Ovary (tissue), 9 donors: ENCODE results near the gene CAPZA2. TPM values are rescaled to one million over a fixed set of nuclear protein-coding genes. Genes with fewer than 3 reads are reported as not detected.

ENCODE experiments used
- DNase-seq, 5 donors: peaks; one replicate each; pipeline ENCODE4 v3.0.0-alpha.2; 2019 to 2020
- H3K27ac ChIP-seq, 2 donors: fragments of 200-600 bp; one replicate each; pipeline versions ENCODE4 v1.5.1 to v1.8.0; 2019 to 2022
- H3K27me3 ChIP-seq: fragments of 200-600 bp; one replicate; pipeline ENCODE4 v1.8.0; 2022
- H3K36me3 ChIP-seq: fragments of 200-600 bp; sonication (generic); one replicate; pipeline ENCODE4 v1.5.1; 2019
- H3K4me1 ChIP-seq: one replicate; pipeline ENCODE4 v1.8.1; 2013; ENCODE audit warnings: mild to moderate bottlenecking, moderate library complexity; ENCODE audit not compliant: insufficient read depth
- H3K4me3 ChIP-seq: fragments of 200-600 bp; sonication (generic); one replicate; pipeline ENCODE4 v1.5.1; 2017
- H3K9me3 ChIP-seq, 2 donors: fragments of 200-600 bp in 1 of 2; sonication (generic) in 1 of 2; one replicate each; pipeline versions ENCODE4 v1.5.1 to v1.8.1; 2013 to 2019; ENCODE audit warnings: mild to moderate bottlenecking in 1 of 2, moderate library complexity in 1 of 2
- EP300 ChIP-seq: sonication (generic); formaldehyde crosslinking; IDR thresholded peaks from one replicate; pipeline ENCODE4 v1.6.1; 2017; ENCODE audit warnings: antibody characterized with exemption
- POLR2A ChIP-seq: fragments of 450-650 bp; IDR thresholded peaks from one replicate; pipeline ENCODE4 v1.6.1; 2017; ENCODE audit warnings: antibody characterized with exemption, mild to moderate bottlenecking, moderate library complexity
- WGBS, 3 donors: extraction: QIAGEN DNeasy Blood & Tissue Kit in 1 of 3; methylation state at CpG; one replicate each; pipeline versions ENCODE4 v1.1.5 to v1.1.7; 2013 to 2017; 5-methylcytosine and 5-hydroxymethylcytosine counted together
- intact Hi-C, 4 donors: fragments of 100-400 bp; cut with DNase I; formaldehyde crosslinking; loops; one replicate each; pipeline versions ENCODE4 v1.11.0 to v1.15.1; 2022 to 2023
- polyA plus RNA-seq, 2 donors: library from polyadenylated mRNA; stranded (reverse); fragments of 200-250 nt in 1 of 2; fragments of 350-450 nt in 1 of 2; fragmentation: Illumina TruSeq in 1 of 2; extraction: RNeasy Lipid Tissue Mini Kit (QIAGEN cat#74804) in 1 of 2; gene quantifications; one replicate each; pipeline ENCODE4 v1.2.3, GENCODE V29; 2013 to 2014
- total RNA-seq, 7 donors: library from RNA; depleted of rRNA in 2 of 7; stranded (reverse); fragments of >200 nt in 2 of 7; fragmentation: NEBNext Ultra II Directional in 3 of 7; extraction: Animal tissue kit (Norgen Biotek cat#: 25700) in 3 of 7; gene quantifications; one replicate each; pipeline versions ENCODE4 v1.1.0 to v1.2.4, GENCODE V29; 2016 to 2023
- TF ChIP-seq, protein P1 (sequence below), 3 donors: fragments of 450-650 bp in 2 of 3; fragments of 200-600 bp in 1 of 3; IDR thresholded peaks; one replicate each; pipeline versions ENCODE4 v1.5.1 to v1.8.0; 2016 to 2022; ENCODE audit warnings: antibody characterized with exemption in 3 of 3, mild to moderate bottlenecking in 1 of 3
- donor health status: DM: no; HTN: no; CAD: no; lungs with moderate emphysema.
- donor health status: DM: no; HTN: no; CAD: no.
- donor health status: Bipolar disorder and iron deficiency.
- donor health status: DM: yes; HTN: yes; CAD: no.
- donor health status: DM: no; HTN: no; CAD: no.
- donor health status: DM: yes; HTN: yes; CAD: no.

The CAPZA2 gene
- total and polyA plus RNA-seq, 9 donors = 55.1 to 184 (median 129) TPM

GRCh38 chr7:116910383-116910782, 48.0 kb downstream of the CAPZA2 start:
- TF ChIP-seq, protein P1, sequence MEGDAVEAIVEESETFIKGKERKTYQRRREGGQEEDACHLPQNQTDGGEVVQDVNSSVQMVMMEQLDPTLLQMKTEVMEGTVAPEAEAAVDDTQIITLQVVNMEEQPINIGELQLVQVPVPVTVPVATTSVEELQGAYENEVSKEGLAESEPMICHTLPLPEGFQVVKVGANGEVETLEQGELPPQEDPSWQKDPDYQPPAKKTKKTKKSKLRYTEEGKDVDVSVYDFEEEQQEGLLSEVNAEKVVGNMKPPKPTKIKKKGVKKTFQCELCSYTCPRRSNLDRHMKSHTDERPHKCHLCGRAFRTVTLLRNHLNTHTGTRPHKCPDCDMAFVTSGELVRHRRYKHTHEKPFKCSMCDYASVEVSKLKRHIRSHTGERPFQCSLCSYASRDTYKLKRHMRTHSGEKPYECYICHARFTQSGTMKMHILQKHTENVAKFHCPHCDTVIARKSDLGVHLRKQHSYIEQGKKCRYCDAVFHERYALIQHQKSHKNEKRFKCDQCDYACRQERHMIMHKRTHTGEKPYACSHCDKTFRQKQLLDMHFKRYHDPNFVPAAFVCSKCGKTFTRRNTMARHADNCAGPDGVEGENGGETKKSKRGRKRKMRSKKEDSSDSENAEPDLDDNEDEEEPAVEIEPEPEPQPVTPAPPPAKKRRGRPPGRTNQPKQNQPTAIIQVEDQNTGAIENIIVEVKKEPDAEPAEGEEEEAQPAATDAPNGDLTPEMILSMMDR (IDR thresholded peaks at IDR 0.05) = no peak
- TF ChIP-seq POLR2A (no peak), EP300 (no peak)
- Histone ChIP-seq H3K36me3 (no peaks in the 10 kb centered on the region), H3K4me1 (no peaks in the 10 kb centered on the region), H3K9me3 (no peaks in the 10 kb centered on the region), H3K27ac (no peak overlapping the region), H3K4me3 (no peak overlapping the region), H3K27me3 (no peaks in the 10 kb centered on the region)
- intact Hi-C loops = no loop called here
- DNase-seq = no peak
- 96 to 98% (median 97%) methylated on average over 6 of the region's 6 CpGs for WGBS, 3 donors

DNA sequence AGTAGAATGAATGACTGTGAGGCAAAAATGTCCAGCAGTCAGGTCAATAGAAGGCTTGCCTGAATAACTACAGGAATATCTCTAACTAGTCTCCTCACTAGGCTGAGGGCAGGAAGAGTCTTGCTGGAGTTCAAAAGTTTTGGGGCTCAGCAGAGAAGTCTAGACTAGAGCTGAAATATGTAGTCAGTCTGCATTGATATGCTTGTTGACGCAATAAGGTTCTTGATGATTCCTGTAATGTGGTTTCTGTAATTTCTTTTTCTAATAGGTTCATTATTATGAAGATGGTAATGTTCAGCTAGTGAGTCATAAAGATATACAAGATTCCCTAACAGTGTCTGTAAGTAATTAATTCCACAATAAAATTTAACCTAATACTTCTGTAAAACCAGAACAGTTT, 49.4 kb downstream of the CAPZA2 start:
- no peaks in the 10 kb centered on the region for H3K4me1 ChIP-seq
- no peak for DNase-seq
- 100% methylated on average over 1 of the region's 1 CpG for WGBS, 3 donors
- no peaks in the 10 kb centered on the region for H3K27me3 ChIP-seq
- no peaks in the 10 kb centered on the region for H3K36me3 ChIP-seq
- TF ChIP-seq, protein P1 (IDR thresholded peaks at IDR 0.05) = no peak
- no peak for TF ChIP-seq POLR2A
- no peak for TF ChIP-seq EP300
- no peaks in the 10 kb centered on the region for H3K9me3 ChIP-seq
- H3K27ac ChIP-seq = no peak overlapping the region
- intact Hi-C loops = no loop called here
- no peak overlapping the region for H3K4me3 ChIP-seq

DNA sequence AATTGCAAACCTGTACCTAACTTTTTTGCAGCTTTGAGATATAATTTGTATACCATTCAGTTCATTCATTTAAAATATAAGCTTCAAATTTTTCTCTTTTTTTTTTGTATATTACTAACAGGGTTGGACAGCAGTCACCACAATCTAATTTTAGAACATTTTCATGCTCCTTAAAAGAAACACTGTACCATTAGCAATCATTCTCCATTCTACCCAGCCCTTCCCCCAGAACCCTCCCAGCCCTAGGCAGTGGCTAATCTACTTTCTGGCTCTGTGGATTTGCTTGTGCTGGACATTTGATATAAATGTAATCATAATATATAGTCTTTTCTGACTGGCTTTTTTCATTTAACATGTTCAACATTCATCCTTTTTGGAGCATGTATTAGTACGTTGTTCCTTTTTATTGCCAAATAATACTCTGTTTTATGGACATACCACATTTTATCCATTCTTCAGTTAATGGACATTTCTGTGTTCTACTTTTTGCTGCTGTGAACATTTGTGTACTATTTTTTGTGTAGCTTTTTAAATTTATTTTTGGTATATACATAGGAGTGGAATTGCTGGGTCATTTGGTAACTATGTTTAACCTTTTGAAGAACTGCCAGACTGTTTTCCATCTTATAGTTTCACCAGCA, 50.0 kb downstream of the CAPZA2 start:
- no peak for TF ChIP-seq POLR2A
- TF ChIP-seq, protein P1 (IDR thresholded peaks at IDR 0.05) = no peak
- TF ChIP-seq EP300 = no peak
- H3K36me3 ChIP-seq = no peaks in the 10 kb centered on the region
- intact Hi-C loops = no loop called here
- no peak for DNase-seq
- WGBS, 3 donors = 94 to 98% (median 95%) methylated on average over 1 of the region's 1 CpG
- H3K4me1 ChIP-seq = no peaks in the 10 kb centered on the region
- no peaks in the 10 kb centered on the region for H3K27me3 ChIP-seq
- H3K27ac ChIP-seq = no peak overlapping the region
- H3K9me3 ChIP-seq = no peaks in the 10 kb centered on the region
- H3K4me3 ChIP-seq = no peak overlapping the region

DNA sequence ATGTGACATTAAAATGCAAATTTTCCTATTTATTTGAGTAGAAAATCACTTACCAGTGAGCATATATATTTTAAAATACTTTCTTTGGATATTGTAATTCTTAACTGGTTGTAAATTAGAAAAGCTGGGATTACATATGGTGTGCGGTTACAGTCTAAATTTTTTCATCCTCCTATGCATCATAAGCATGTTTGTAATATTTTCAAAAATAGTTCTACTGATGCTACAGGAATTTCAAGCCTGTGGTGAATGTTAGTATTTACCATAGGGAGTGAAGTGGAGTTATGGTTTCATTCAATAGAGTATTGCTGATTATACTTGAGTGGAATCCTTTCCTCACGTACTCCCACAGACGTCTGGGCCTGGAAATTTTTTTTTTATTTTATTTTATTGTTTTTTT, 56.3 kb downstream of the CAPZA2 start:
- H3K27me3 ChIP-seq = no peaks in the 10 kb centered on the region
- intact Hi-C loops = no loop called here
- no peak for DNase-seq
- no peaks in the 10 kb centered on the region for H3K9me3 ChIP-seq
- no peak overlapping the region for H3K27ac ChIP-seq
- no peaks in the 10 kb centered on the region for H3K4me1 ChIP-seq
- H3K36me3 ChIP-seq = no peaks in the 10 kb centered on the region
- WGBS, 3 donors = 88 to 93% (median 91%) methylated on average over 3 of the region's 3 CpGs
- TF ChIP-seq EP300 (no peak), POLR2A (no peak)
- TF ChIP-seq, protein P1 (IDR thresholded peaks at IDR 0.05) = no peak
- no peak overlapping the region for H3K4me3 ChIP-seq
